Ovary (tissue), 9 donors: ENCODE measurements around the gene EPOP. TPM values are rescaled to one million over a fixed set of nuclear protein-coding genes. Genes with fewer than 3 reads are reported as not detected.
A peak's percentile ranks its signal among the peaks of the same experiment; 100 is the strongest.

Experiments used
- DNase-seq, 5 donors: peaks; one replicate each; pipeline ENCODE4 v3.0.0-alpha.2; 2019 to 2020
- H3K27ac ChIP-seq, 2 donors: fragments of 200-600 bp; one replicate each; pipeline versions ENCODE4 v1.5.1 to v1.8.0; 2019 to 2022
- H3K27me3 ChIP-seq: fragments of 200-600 bp; one replicate; pipeline ENCODE4 v1.8.0; 2022
- H3K36me3 ChIP-seq: fragments of 200-600 bp; sonication (generic); one replicate; pipeline ENCODE4 v1.5.1; 2019
- H3K4me1 ChIP-seq: one replicate; pipeline ENCODE4 v1.8.1; 2013; ENCODE audit warnings: mild to moderate bottlenecking, moderate library complexity; ENCODE audit not compliant: insufficient read depth
- H3K4me3 ChIP-seq: fragments of 200-600 bp; sonication (generic); one replicate; pipeline ENCODE4 v1.5.1; 2017
- H3K9me3 ChIP-seq, 2 donors: fragments of 200-600 bp in 1 of 2; sonication (generic) in 1 of 2; one replicate each; pipeline versions ENCODE4 v1.5.1 to v1.8.1; 2013 to 2019; ENCODE audit warnings: mild to moderate bottlenecking in 1 of 2, moderate library complexity in 1 of 2
- CTCF ChIP-seq, 3 donors: fragments of 450-650 bp in 2 of 3; fragments of 200-600 bp in 1 of 3; IDR thresholded peaks; one replicate each; pipeline versions ENCODE4 v1.5.1 to v1.8.0; 2016 to 2022; ENCODE audit warnings: antibody characterized with exemption in 3 of 3, mild to moderate bottlenecking in 1 of 3
- EP300 ChIP-seq: sonication (generic); formaldehyde crosslinking; IDR thresholded peaks from one replicate; pipeline ENCODE4 v1.6.1; 2017; ENCODE audit warnings: antibody characterized with exemption
- POLR2A ChIP-seq: fragments of 450-650 bp; IDR thresholded peaks from one replicate; pipeline ENCODE4 v1.6.1; 2017; ENCODE audit warnings: antibody characterized with exemption, mild to moderate bottlenecking, moderate library complexity
- WGBS, 3 donors: extraction: QIAGEN DNeasy Blood & Tissue Kit in 1 of 3; methylation state at CpG; one replicate each; pipeline versions ENCODE4 v1.1.5 to v1.1.7; 2013 to 2017; 5-methylcytosine and 5-hydroxymethylcytosine counted together
- intact Hi-C, 4 donors: fragments of 100-400 bp; cut with DNase I; formaldehyde crosslinking; loops; one replicate each; pipeline versions ENCODE4 v1.11.0 to v1.15.1; 2022 to 2023
- polyA plus RNA-seq, 2 donors: library from polyadenylated mRNA; stranded (reverse); fragments of 200-250 nt in 1 of 2; fragments of 350-450 nt in 1 of 2; fragmentation: Illumina TruSeq in 1 of 2; extraction: RNeasy Lipid Tissue Mini Kit (QIAGEN cat#74804) in 1 of 2; gene quantifications; one replicate each; pipeline ENCODE4 v1.2.3, GENCODE V29; 2013 to 2014
- total RNA-seq, 7 donors: library from RNA; depleted of rRNA in 2 of 7; stranded (reverse); fragments of >200 nt in 2 of 7; fragmentation: NEBNext Ultra II Directional in 3 of 7; extraction: Animal tissue kit (Norgen Biotek cat#: 25700) in 3 of 7; gene quantifications; one replicate each; pipeline versions ENCODE4 v1.1.0 to v1.2.4, GENCODE V29; 2016 to 2023
- donor health status: DM: no; HTN: no; CAD: no; lungs with moderate emphysema.
- donor health status: DM: no; HTN: no; CAD: no.
- donor health status: Bipolar disorder and iron deficiency.
- donor health status: DM: yes; HTN: yes; CAD: no.
- donor health status: DM: no; HTN: no; CAD: no.
- donor health status: DM: yes; HTN: yes; CAD: no.

EPOP gene
- total and polyA plus RNA-seq, 9 donors, result 0.50 to 1.7 (median 0.84) TPM

GRCh38 chr17:38663964-38664644 is 10.7 kb downstream of the EPOP start:
- WGBS, 3 donors, result 79 to 86% (median 82%) methylated on average over 9 of the region's 9 CpGs

DNA sequence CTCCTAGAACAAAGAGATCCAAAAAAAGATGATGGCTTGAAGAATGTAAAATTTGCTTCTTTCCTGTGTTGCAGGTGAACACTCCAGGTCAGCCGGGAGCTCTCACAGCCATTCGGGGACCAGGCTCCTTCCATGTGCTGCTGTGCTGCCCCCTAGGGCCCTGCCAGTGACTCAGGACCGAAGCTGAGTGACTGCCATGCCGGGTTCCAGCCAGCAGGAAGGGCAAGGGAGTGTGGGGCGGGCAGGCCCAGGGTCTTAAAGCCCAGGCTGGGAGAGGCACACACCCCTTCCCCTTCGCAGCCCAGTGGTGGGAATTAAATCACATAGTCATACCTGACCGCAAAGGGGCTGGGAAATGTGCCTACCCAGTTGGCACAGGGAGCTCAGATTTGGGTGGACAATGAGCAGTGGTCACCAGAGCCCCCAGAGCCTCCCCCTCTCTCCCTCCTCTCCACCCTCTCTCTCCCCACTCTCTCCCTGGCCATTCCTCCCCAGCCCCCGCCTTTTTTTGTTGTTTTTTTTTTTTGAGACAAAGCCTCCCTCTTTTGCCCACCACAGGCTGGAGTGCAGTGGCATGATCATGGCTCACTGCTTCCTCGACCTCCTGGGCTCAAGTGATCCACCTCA is 11.5 kb downstream of the EPOP start:
- no peaks in the 10 kb centered on the region for H3K36me3 ChIP-seq
- DNase-seq, result no peak
- 29 to 38% (median 33%) methylated on average over 9 of the region's 9 CpGs for WGBS, 3 donors
- no peaks in the 10 kb centered on the region for H3K9me3 ChIP-seq
- no peak overlapping the region for H3K27ac ChIP-seq
- no peaks in the 10 kb centered on the region for H3K27me3 ChIP-seq
- intact Hi-C loops, result loop anchor here (5.0 to 10.0 kb wide), 5 partner anchors 58 to 318 kb away; partner anchors contain the start of genes GPR179 (in 1 of the 4) and SRCIN1 (in 1 of the 4)
- H3K4me1 ChIP-seq, result no peaks in the 10 kb centered on the region
- no peak overlapping the region for H3K4me3 ChIP-seq
- TF ChIP-seq POLR2A, result no peak
- no peak for TF ChIP-seq EP300
- TF ChIP-seq CTCF (IDR thresholded peaks at IDR 0.05), result no peak

More at GRCh38 chr17:38663964-38664644, 10.7 kb downstream of the EPOP start:
- Histone ChIP-seq H3K36me3 (no peaks in the 10 kb centered on the region), H3K27ac (no peak overlapping the region), H3K4me1 (no peaks in the 10 kb centered on the region), H3K4me3 (no peak overlapping the region), H3K9me3 (no peaks in the 10 kb centered on the region), H3K27me3 (no peaks in the 10 kb centered on the region)
- TF ChIP-seq EP300 (no peak), POLR2A (no peak), CTCF (IDR thresholded peaks at IDR 0.05) (no peak)
- intact Hi-C loops, result loop anchor here (5.0 to 10.0 kb wide), 5 partner anchors 59 to 319 kb away; partner anchors contain the start of genes GPR179 (in 1 of the 4) and SRCIN1 (in 1 of the 4)
- DNase-seq, result no peak

DNA sequence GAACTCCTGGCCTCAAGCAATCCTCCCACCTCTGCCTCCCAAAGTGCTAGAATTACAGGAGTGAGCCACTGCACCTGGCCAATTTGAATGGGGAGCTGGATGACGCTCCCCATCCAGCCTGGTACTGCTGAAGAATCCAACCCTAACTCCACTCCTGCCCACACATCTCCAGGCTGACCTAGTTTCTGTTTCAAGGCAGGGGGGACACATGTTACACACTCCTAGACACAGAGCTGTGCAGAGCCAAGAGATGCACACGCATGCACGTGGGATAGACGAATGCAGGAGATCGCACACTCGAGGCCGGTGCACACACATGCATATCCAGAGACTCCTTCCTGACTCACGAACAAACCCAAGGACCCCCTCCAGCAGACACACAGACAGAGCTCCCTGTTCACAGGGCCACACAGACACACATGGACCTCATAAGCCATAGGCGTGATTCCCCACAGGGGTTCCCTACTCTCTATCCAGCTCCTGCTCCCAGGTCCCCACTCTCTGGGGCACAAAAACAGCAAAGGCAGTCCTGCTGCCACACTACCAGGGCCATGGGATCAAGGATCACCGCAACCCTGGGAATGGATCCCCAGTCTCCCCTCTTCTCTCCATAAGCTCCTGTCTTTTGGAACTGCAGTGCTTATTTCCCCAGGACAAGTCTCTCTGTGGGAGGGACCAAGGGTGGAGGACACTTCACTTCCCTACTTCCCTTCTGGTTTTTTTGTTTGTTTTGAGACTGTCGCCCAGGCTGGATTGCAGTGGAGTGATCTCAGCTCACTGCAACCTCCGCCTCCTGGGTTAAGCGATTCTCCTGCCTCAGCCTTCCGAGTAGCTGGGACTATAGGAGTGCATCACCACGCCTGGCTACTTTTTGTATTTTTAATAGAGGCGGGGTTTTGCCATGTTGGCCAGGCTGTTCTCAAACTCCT is 14.4 kb downstream of the EPOP start:
- no peak overlapping the region for H3K27ac ChIP-seq
- DNase-seq, result peak in 1 of 5 donors; percentile 18
- no peak overlapping the region for H3K4me3 ChIP-seq
- intact Hi-C loops, result loop anchor here (5.0 to 10.0 kb wide), 5 partner anchors 56 to 316 kb away; partner anchors contain the start of genes GPR179 (in 1 of the 4) and SRCIN1 (in 1 of the 4)
- H3K9me3 ChIP-seq, result no peaks in the 10 kb centered on the region
- WGBS, 3 donors, result 70 to 75% (median 74%) methylated on average over 16 of the region's 16 CpGs
- no peaks in the 10 kb centered on the region for H3K27me3 ChIP-seq
- TF ChIP-seq CTCF (IDR thresholded peaks at IDR 0.05), result no peak
- TF ChIP-seq EP300, result no peak
- TF ChIP-seq POLR2A, result no peak
- H3K4me1 ChIP-seq, result no peaks in the 10 kb centered on the region
- no peaks in the 10 kb centered on the region for H3K36me3 ChIP-seq

DNA sequence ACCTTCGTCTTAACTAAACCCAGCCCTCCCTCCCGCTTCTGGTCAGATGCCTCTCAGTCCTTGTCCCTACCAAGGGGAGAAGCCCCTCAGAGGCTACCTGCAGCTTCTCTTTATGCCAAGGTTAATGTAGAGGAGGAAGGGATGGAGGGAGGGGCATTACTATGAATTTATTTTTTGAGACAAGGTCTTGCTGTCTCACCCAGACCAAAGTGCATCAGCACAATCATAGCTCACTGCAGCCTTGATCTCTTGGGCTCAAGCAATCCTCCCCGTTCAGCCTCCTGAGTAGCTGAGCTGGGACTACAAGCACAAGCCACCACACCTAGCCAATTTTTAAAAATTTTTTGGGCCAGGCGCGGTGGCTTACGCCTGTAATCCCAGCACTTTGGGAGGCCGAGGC is 15.3 kb downstream of the EPOP start:
- Histone ChIP-seq H3K36me3 (no peaks in the 10 kb centered on the region), H3K4me1 (peaks cover 4% of the 10 kb centered on the region), H3K4me3 (no peak overlapping the region), H3K27me3 (no peaks in the 10 kb centered on the region), H3K9me3 (no peaks in the 10 kb centered on the region), H3K27ac (no peak overlapping the region)
- DNase-seq, result no peak
- intact Hi-C loops, result no loop called here
- TF ChIP-seq EP300, result no peak
- TF ChIP-seq POLR2A, result no peak
- TF ChIP-seq CTCF (IDR thresholded peaks at IDR 0.05), result no peak
- 76 to 88% (median 77%) methylated on average over 7 of the region's 7 CpGs for WGBS, 3 donors
